HG03354 (cell line): Measurements from ENCODE around the gene COMMD4.

Experiments used
- ATAC-seq: cut with Tn5 transposase; IDR thresholded peaks from one replicate; pipeline ENCODE4 v1.9.1; 2021; ENCODE audit warnings: mild to moderate bottlenecking; ENCODE audit not compliant: unreplicated experiment, poor library complexity, severe bottlenecking

COMMD4 gene

DNA sequence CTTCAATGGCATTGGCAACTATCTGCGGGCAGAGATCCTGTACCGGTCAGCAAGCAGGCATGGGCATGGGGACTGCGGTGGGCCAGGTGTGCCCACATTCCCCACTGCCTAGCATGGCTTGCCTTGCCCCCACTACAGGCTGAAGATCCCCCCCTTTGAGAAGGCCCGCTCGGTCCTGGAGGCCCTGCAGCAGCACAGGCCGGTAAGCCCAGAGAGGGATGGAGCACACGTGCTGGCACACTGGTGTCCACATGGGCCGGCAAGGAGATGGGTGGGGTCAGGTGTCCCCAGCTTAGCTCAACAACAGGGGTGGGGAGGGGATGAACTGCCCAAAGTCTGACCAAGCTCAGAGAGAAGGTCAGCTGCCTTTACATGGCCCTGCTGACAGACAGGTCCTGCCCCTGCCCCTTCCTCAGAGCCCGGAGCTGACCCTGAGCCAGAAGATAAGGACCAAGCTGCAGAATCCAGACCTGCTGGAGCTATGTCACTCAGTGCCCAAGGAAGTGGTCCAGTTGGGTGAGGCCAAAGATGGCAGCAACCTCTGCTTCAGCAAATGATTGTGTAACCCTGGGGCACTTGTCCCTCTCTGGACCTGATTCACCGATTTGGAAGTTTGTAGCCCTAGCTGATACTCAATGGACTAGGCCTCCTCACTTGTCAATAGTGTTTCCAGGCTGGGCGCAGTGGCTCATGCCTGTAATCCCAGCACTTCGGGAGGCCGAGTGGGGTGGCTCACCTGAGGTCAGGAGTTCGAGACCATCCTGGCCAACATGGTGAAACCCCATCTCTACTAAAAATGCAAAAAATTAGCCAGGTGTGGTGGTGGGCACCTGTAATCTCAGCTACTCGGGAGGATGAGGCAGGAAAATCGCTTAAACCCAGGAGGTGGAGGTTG is 16.6 kb downstream of the COMMD4 start:
- no peak for ATAC-seq

DNA sequence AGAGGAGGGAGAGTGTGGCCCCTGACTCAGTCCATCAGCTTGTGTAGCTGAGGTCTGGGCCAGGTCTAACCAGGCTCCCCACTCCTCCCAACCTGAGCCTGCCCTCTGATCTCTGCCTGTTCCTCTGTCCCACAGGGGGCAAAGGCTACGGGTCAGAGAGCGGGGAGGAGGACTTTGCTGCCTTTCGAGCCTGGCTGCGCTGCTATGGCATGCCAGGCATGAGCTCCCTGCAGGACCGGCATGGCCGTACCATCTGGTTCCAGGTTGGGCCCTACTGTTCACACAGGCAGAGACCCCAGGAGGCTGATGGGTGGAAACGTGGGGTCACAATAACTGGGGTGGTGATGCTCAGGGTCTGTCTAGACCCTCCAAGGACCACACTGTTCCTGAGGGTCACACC is 17.7 kb downstream of the COMMD4 start:
- ATAC-seq: no peak

DNA sequence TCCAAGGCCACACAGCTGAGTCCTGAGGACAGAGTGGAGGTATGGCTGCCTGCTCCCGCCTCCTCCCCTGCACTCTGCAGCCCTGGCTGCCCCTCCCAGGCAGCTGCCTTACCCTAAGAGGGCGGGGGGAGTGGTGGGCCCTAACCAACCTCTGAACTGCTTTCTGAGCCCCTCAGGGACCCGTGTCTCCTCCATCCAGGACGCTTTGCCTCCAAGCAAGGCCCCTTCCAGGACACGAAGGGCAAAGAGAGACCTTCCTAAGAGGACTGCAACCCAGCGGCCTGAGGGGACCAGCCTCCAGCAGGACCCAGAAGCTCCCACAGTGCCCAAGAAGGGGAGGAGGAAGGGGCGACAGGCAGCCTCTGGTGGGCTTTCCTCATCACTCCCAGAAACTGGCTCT is 18.6 kb downstream of the COMMD4 start:
- no peak for ATAC-seq

DNA sequence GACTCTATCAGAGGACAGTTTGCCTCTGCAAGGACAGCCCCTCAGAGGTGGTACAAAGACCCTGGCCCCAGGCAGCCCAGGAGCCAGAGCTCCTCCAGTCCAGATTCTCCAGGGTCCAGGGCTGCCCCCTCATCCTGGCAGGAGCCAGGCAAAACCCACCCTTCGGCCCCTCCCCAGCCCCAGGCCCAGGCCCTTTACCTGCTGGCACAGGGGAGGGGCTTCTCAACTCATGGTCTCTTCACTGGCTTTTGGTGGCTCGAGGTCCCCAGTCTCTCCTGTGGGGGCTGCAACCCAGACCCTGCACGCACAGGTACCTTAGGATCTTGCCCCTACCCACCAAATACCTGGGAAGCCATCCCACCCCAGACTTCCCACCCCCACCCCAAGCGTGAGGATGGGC is 19.5 kb downstream of the COMMD4 start:
- ATAC-seq: no peak

DNA sequence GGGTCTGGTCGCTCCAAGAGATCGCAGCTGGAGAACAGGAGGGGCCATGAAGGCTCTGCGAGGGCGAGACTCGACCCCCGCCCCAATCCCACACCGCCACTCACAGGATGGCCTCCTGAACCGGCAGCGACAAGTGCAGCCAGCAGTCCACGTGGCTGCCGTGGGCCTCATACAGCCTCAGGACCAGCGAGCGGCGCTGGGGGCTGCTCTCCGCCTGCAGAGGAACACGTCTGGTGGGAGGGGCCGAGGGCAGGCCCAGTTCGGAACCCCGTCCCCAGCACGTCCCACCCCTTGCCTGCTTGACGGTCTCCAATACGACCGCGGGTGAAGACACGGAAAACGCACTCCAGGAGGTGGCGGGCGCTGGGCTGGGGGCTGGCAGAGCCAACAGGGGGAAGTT is 20.1 kb downstream of the COMMD4 start:
- ATAC-seq: no peak

GRCh38 chr15:75356517-75356916 is 20.7 kb downstream of the COMMD4 start:
- no peak for ATAC-seq

- no peak for ATAC-seq
Measured at GRCh38 chr15:75357976-75358673, 22.3 kb downstream of the COMMD4 start.

DNA sequence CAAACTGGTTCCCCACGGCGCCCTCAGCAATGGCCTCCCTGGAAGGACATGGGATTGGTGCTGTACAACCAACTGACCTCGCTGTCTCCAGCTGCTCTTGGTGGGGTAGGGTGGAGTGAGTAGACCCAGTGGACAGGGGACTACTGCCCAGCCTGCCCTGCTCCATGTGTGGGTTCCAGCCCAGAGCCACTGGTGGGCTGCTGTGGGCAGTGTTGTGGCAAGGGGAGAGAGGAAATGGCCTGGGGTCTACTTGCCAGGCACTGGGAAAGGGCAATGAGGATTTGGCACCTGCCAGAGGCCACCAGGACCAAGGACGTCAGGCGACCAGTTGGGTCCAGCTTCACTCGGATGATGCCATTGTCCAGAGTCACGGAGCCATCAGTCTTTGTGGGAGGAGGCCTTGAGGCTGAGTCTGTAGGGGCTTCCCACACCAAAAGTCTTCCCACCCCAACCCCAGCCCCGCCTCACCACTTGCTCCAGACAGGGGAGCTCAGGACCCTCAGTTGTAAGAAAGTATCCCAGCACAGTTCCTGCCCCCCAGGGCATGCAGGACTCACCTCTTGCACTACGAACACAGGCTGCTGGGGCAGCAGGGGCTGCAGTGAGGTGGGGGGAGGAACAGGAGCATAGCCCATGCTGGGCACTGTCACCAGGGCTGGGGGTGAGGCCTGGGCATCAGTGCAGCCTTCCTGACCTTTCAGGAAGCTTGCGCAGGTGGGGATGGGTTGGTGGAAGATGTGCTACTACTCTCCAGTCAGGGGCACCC is 23.1 kb downstream of the COMMD4 start:
- ATAC-seq: no peak

DNA sequence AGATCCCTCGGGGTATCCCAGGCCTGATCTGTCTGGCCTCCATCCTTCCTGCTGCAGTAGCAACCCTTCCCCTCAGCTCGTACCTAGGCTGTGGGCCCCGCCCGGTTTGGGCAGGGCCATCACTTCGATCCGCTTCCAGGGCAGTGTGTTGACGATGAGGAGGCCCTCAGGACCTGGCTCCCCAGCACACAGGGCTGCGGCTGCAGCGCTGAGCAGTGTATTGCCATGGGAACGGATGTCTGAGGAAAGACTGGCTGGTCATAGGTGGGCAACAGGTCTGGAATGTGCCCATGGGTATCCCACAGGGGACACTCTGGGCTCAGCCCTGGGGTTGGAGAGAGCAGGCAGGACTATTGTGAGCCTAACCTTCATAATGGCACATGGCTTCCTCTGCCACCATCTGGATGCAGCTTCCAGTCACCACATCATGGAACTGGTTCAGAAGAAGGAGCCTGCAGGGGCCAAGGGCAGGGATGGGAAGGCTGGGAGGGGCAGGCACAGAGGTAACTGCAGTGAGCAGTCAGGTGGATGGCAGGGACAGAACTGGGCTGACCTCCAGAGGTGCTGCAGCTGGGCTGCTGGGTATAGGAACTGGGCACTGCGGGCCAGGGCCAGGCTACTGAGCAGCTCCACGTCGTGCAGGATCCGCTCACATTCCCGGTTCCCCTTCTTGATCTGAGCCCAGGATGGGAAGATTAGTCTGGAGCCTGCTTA is 23.8 kb downstream of the COMMD4 start:
- no peak for ATAC-seq

DNA sequence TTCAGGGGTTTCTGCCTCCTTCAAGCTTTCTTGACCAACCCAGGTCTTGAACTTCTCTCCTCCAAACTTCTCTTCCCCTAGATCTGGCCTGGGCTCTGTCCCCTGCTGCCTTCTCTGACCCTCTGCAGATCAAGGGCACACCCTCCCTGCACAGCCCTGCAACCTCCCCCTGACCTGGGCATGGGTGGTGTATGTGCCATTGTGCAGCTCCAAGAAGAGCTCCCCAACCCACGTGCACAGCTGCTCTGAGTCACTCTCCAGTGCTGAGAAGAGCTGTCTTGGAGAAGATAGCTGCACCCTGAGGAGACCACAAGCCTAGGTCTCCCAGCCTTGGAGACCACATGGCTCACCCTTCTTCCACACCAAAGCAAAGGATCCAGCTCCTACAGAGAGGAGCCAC is 24.5 kb downstream of the COMMD4 start:
- no peak for ATAC-seq

- ATAC-seq: no peak
Measured at GRCh38 chr15:75360856-75361255, 25.0 kb downstream of the COMMD4 start.

GRCh38 chr15:75361361-75361988 is 25.6 kb downstream of the COMMD4 start:
- ATAC-seq: no peak

GRCh38 chr15:75361989-75362641 is 26.3 kb downstream of the COMMD4 start:
- no peak for ATAC-seq

DNA sequence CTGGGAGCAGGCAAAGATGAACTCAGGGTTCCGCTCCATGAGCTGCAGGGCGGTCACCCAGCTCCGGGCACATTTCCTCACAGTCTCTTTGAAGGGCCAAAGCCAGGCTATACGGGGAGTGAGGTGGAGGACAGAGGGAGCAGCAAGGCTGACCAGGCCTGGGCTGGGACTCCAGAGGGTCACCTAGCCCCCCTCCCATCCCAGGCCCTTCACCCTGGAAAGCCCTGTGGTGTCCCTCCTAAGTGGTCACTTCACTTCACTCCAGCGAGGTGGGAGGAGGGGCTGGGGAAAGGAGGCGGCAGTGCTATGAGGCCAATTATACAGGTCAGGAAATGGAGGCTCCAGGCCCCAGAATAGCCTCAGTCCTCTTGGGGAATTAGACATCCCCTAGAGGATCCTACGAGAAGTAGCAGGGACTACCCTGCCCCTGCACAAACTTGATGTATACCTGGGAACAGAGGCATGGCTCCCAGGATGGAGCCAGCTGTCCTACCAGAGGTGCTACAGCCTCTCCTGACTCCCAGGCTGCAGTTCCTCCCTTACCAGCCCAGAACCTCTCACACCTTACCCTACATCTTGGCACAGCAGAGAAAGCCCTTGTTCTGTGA is 26.9 kb downstream of the COMMD4 start:
- no peak for ATAC-seq

DNA sequence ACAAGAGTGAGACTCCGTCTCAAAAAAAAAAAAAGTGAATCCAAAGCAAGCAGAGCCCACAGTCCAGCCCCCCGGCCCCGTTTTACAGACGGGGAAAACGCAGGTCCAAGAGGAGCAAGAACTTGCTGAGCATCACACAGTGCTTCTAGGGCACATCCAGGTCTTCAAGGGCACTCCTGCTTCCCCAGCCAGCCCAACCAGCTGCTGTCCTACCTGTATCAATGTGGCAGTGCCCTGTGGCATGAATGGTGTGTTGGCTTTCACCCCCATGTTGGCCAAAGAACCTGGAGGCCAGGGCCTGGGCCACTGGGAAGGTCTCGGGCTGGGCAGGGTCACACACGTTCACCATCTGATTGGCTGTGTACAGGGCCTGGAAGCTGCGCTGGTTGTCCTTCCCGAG is 27.9 kb downstream of the COMMD4 start:
- ATAC-seq: no peak

DNA sequence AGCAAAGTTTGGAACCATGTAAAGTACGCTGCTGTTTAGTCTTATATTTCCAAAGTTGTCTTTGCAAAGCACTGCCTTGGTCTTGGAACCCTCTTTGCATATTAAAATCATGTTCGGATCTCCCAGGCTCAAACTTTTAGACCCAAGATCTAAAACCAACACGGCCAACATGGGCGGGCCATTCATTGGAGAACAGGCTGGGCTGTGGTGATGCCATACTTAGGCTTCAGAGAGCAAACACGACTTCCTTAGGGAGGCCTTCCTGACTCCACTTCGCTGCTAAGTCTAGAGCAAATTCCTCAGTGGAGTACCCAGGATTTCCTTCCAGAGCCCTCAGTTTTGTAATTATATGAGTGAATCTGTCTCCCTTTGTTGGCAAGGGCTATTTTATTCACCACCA is 29.0 kb downstream of the COMMD4 start:
- no peak for ATAC-seq

- no peak for ATAC-seq
Measured at GRCh38 chr15:75366163-75366562, 30.3 kb downstream of the COMMD4 start.

- no peak for ATAC-seq
Measured at GRCh38 chr15:75367006-75367405, 31.1 kb downstream of the COMMD4 start.
